Loucy (cell line): ENCODE measurements around the gene ITCH.
"Not testable (repeated sequence)": the region's sequence is repeated elsewhere in the genome, so short reads cannot be mapped to it uniquely, and the experiment has no call there.

Source experiments
- H2AFZ ChIP-seq: fragments of 200-600 bp; sonication (generic); 2 replicates; pipeline ENCODE4 v1.6.0; 2016; ENCODE audit warnings: antibody characterized with exemption, mild to moderate bottlenecking, low read length, moderate library complexity
- H3F3A ChIP-seq: fragments of 200-600 bp; 2 replicates; pipeline ENCODE4 v1.6.0; 2016; ENCODE audit warnings: antibody characterized with exemption, low read depth, mild to moderate bottlenecking
- H3K27me3 ChIP-seq: fragments of 200-600 bp; sonication (generic); 2 replicates; pipeline ENCODE4 v1.6.1; 2014; ENCODE audit warnings: low read length, mild to moderate bottlenecking; ENCODE audit not compliant: insufficient read depth, poor library complexity, severe bottlenecking
- H3K36me3 ChIP-seq: fragments of 200-600 bp; sonication (generic); 2 replicates; pipeline ENCODE4 v1.6.1; 2016; ENCODE audit warnings: low read length; ENCODE audit not compliant: insufficient read depth
- H3K4me1 ChIP-seq: fragments of 200-600 bp; sonication (generic); 2 replicates; pipeline ENCODE4 v1.5.1; 2014; ENCODE audit warnings: low read length, mild to moderate bottlenecking; ENCODE audit not compliant: insufficient read depth, poor library complexity, severe bottlenecking
- H3K4me2 ChIP-seq: fragments of 200-600 bp; sonication (generic); 2 replicates; pipeline ENCODE4 v1.6.0; 2014; ENCODE audit warnings: antibody characterized with exemption, low read length, low read depth, mild to moderate bottlenecking; ENCODE audit not compliant: poor library complexity, severe bottlenecking
- H3K4me3 ChIP-seq: fragments of 200-600 bp; sonication (generic); 2 replicates; pipeline ENCODE4 v1.5.1; 2014; ENCODE audit warnings: low read length, mild to moderate bottlenecking, mixed read lengths; ENCODE audit not compliant: poor library complexity, severe bottlenecking
- H3K79me2 ChIP-seq: fragments of 200-600 bp; sonication (generic); 2 replicates; pipeline ENCODE4 v1.6.1; 2014; ENCODE audit warnings: low read length; ENCODE audit not compliant: insufficient read depth
- H3K9ac ChIP-seq: fragments of 200-600 bp; sonication (generic); 2 replicates; pipeline ENCODE4 v1.6.0; 2014; ENCODE audit warnings: mild to moderate bottlenecking, low read depth, low read length, moderate library complexity; ENCODE audit not compliant: poor library complexity, severe bottlenecking
- H3K9me2 ChIP-seq: fragments of 200-600 bp; sonication (generic); replicated peaks from 2 replicates; pipeline ENCODE4 v1.6.1; 2016; ENCODE audit warnings: low read depth, low read length, mixed read lengths
- H3K9me3 ChIP-seq: fragments of 200-600 bp; sonication (generic); 2 replicates; pipeline ENCODE4 v1.6.1; 2014; ENCODE audit warnings: mild to moderate bottlenecking, antibody characterized with exemption, low read length, low read depth; ENCODE audit not compliant: insufficient read depth
- H4K20me1 ChIP-seq: fragments of 200-600 bp; sonication (generic); 2 replicates; pipeline ENCODE4 v1.6.0; 2014; ENCODE audit warnings: antibody characterized with exemption, low read length, mild to moderate bottlenecking; ENCODE audit not compliant: insufficient read depth, poor library complexity, severe bottlenecking
- EZH2phosphoT487 ChIP-seq: fragments of 200-600 bp; IDR thresholded peaks from 2 replicates; pipeline ENCODE4 v1.6.1; 2018; ENCODE audit warnings: antibody characterized with exemption, mild to moderate bottlenecking, moderate library complexity, borderline replicate concordance
- TF ChIP-seq, protein P1 (sequence below): fragments of 200-600 bp; sonication (generic); conservative IDR thresholded peaks from 2 replicates; pipeline ENCODE4 v1.5.1; 2014; ENCODE audit warnings: mild to moderate bottlenecking, antibody characterized with exemption, low read length

The ITCH gene

DNA sequence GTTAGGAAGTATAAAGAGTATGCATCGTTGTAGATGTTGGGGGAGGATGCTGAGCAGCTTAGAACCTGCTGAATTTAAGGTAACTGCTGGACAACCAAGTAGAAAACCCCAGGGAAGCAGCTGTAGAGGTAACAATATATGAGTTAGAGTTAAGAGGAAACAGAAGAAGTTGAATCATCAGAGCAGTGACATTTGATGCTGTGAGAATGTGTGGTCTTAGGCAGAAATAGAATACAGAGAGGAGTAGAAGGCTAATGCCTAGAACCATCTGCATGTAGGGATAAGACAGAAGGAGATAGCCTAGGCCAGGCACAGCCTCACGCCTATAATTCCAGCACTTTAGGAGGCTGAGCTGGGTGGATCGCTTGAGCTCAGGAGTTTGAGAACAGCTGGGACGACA lies 130.6 kb downstream of the ITCH start:
- no peaks in the 10 kb centered on the region for H3F3A ChIP-seq
- no peaks in the 10 kb centered on the region for H3K9me2 ChIP-seq
- peaks cover 9% of the 10 kb centered on the region; the same call in 1 of the 2 replicates for H3K9me3 ChIP-seq
- no peak overlapping the region for H3K9ac ChIP-seq
- no peak overlapping the region for H2AFZ ChIP-seq
- H3K4me3 ChIP-seq, result no peak overlapping the region
- TF ChIP-seq EZH2phosphoT487, result no peak
- TF ChIP-seq, protein P1, sequence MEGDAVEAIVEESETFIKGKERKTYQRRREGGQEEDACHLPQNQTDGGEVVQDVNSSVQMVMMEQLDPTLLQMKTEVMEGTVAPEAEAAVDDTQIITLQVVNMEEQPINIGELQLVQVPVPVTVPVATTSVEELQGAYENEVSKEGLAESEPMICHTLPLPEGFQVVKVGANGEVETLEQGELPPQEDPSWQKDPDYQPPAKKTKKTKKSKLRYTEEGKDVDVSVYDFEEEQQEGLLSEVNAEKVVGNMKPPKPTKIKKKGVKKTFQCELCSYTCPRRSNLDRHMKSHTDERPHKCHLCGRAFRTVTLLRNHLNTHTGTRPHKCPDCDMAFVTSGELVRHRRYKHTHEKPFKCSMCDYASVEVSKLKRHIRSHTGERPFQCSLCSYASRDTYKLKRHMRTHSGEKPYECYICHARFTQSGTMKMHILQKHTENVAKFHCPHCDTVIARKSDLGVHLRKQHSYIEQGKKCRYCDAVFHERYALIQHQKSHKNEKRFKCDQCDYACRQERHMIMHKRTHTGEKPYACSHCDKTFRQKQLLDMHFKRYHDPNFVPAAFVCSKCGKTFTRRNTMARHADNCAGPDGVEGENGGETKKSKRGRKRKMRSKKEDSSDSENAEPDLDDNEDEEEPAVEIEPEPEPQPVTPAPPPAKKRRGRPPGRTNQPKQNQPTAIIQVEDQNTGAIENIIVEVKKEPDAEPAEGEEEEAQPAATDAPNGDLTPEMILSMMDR, result no peak
- no peaks in the 10 kb centered on the region for H3K4me1 ChIP-seq
- H3K36me3 ChIP-seq, result peaks cover 77% of the 10 kb centered on the region; the same call in 1 of the 2 replicates
- peaks cover 6% of the 10 kb centered on the region; the same call in 1 of the 2 replicates for H3K79me2 ChIP-seq
- H4K20me1 ChIP-seq, result no peaks in the 10 kb centered on the region
- H3K27me3 ChIP-seq, result no peaks in the 10 kb centered on the region
- H3K4me2 ChIP-seq, result no peak overlapping the region

DNA sequence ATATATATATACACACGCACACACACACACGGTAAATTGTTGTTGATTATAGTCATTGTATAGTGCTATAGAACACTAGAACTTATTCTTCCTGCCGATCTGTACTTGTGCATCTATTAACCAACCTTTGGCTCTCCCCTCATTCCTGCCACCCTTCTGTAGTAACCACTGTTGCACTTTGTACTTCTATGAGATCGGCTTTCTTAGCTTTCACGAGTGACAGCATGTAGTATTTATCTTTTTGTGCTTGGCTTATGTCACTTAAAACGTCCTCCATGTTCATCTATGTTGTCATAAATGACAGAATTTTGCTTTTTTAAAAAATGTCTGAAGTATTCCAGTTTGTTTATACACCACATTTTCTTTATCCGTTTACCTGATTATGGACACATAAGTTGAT lies 132.2 kb downstream of the ITCH start:
- peaks cover 65% of the 10 kb centered on the region; the same call in 1 of the 2 replicates for H3K36me3 ChIP-seq
- H3K4me2 ChIP-seq, result no peak overlapping the region

DNA sequence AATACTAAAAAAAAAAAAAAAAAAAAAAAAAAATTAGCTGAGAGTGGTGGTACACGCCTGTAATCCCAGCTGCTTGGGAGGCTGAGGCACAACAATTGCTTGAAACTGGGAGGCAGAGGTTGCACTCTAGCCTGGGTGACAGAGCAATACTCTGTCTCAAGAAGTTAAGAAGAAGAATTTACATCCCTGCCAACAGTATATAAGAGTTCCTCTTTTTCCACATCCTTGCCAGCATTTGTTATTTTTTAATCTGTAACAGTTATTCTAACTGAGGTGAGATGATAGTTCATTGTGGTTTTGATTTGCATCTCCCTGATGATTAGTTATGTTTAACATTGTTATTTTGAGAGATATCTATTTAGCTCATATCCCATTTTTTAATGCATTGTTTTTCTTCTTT lies 132.8 kb downstream of the ITCH start:
- H3K9ac ChIP-seq, result no peak overlapping the region
- H4K20me1 ChIP-seq, result no peaks in the 10 kb centered on the region
- H3K4me3 ChIP-seq, result no peak overlapping the region
- no peaks in the 10 kb centered on the region for H3F3A ChIP-seq
- H3K9me2 ChIP-seq, result no peaks in the 10 kb centered on the region
- peaks cover 12% of the 10 kb centered on the region for H3K9me3 ChIP-seq
- H3K27me3 ChIP-seq, result no peaks in the 10 kb centered on the region
- no peak overlapping the region for H3K4me2 ChIP-seq
- peaks cover 6% of the 10 kb centered on the region; the same call in 1 of the 2 replicates for H3K79me2 ChIP-seq
- H3K4me1 ChIP-seq, result no peaks in the 10 kb centered on the region
- no peak overlapping the region for H2AFZ ChIP-seq
- peaks cover 65% of the 10 kb centered on the region; the same call in 1 of the 2 replicates for H3K36me3 ChIP-seq
- TF ChIP-seq EZH2phosphoT487, result no peak
- TF ChIP-seq, protein P1, result no peak

More for the DNA sequence above, 132.2 kb downstream of the ITCH start:
- H3K4me1 ChIP-seq, result no peaks in the 10 kb centered on the region
- H3K4me3 ChIP-seq, result no peak overlapping the region
- no peak overlapping the region for H3K9ac ChIP-seq
- H3K9me3 ChIP-seq, result peaks cover 9% of the 10 kb centered on the region; the same call in 1 of the 2 replicates
- no peaks in the 10 kb centered on the region for H3F3A ChIP-seq
- no peaks in the 10 kb centered on the region for H3K27me3 ChIP-seq
- H3K79me2 ChIP-seq, result peaks cover 6% of the 10 kb centered on the region; the same call in 1 of the 2 replicates
- TF ChIP-seq, protein P1, result no peak
- TF ChIP-seq EZH2phosphoT487, result no peak
- H2AFZ ChIP-seq, result no peak overlapping the region
- no peaks in the 10 kb centered on the region for H4K20me1 ChIP-seq
- no peaks in the 10 kb centered on the region for H3K9me2 ChIP-seq

DNA sequence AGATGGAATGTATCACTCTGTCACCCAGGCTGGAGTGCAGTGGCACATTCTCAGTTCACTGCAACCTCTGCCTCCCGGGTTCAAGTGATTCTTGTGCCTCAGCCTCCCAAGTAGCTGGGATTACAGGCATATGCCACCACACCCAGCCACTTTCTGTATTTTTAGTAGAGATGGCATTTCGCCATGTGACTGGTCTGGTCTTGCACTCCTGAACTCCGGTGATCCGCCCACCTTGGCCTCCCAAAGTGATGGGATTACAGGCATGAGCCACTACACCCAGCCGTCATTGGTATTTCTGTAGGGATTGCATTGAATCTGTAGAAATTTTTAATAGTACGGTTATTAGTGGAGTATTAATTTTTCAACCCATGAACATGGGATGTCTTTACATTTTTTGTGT lies 134.5 kb downstream of the ITCH start:
- H3K9me2 ChIP-seq, H2AFZ ChIP-seq, H3K4me1 ChIP-seq, H3K79me2 ChIP-seq, H3K4me2 ChIP-seq, H3F3A ChIP-seq, H4K20me1 ChIP-seq, H3K9ac ChIP-seq, H3K27me3 ChIP-seq, H3K4me3 ChIP-seq: not testable (repeated sequence)
- H3K9me3 ChIP-seq, result peaks cover 12% of the 10 kb centered on the region
- H3K36me3 ChIP-seq, result peaks cover 67% of the 10 kb centered on the region; the same call in 1 of the 2 replicates
